A673 (cell line): ENCODE measurements around the gene GPR149.

ENCODE experiments used
- EZH2 ChIP-seq: fragments of 200-600 bp; sonication (generic); IDR thresholded peaks from 2 replicates; pipeline ENCODE4 v1.6.1; 2017; ENCODE audit warnings: borderline replicate concordance, low read depth, mild to moderate bottlenecking, mixed read lengths, antibody characterized with exemption, low read length; ENCODE audit not compliant: poor library complexity, severe bottlenecking
- TF ChIP-seq, protein P1 (sequence below): fragments of 300-800, 200-600 bp; sonication (generic); conservative IDR thresholded peaks from 2 replicates; pipeline ENCODE4 v1.5.1; 2017; ENCODE audit warnings: low read depth, mild to moderate bottlenecking, antibody characterized with exemption, low read length, moderate library complexity, mixed read lengths

DNA sequence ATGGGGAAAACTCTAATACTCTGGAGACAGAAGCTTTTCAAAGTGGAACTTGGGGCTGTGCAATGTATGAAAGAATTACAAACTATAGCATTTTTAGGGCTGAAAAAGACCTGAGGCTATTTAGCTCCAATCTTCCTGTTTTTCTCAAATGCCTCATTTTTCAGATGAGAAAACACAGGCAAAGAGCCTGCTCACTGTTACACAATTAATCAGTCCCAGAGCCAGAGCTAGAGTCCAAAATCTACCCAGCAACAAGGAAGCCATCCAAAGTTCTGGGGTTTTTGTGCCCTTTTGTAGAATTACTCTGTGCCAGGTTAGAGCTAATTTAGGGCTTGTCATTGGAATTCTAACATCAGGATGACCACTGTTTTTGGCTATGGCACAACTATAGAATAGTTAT is 45.5 kb downstream of the GPR149 start:
- TF ChIP-seq, protein P1, sequence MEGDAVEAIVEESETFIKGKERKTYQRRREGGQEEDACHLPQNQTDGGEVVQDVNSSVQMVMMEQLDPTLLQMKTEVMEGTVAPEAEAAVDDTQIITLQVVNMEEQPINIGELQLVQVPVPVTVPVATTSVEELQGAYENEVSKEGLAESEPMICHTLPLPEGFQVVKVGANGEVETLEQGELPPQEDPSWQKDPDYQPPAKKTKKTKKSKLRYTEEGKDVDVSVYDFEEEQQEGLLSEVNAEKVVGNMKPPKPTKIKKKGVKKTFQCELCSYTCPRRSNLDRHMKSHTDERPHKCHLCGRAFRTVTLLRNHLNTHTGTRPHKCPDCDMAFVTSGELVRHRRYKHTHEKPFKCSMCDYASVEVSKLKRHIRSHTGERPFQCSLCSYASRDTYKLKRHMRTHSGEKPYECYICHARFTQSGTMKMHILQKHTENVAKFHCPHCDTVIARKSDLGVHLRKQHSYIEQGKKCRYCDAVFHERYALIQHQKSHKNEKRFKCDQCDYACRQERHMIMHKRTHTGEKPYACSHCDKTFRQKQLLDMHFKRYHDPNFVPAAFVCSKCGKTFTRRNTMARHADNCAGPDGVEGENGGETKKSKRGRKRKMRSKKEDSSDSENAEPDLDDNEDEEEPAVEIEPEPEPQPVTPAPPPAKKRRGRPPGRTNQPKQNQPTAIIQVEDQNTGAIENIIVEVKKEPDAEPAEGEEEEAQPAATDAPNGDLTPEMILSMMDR: no peak
- TF ChIP-seq EZH2: no peak
